Thyroid gland (tissue), 4 donors: Measurements from ENCODE around the gene BBS9. TPM values are rescaled to one million over a fixed set of nuclear protein-coding genes. Genes with fewer than 3 reads are reported as not detected.

Source experiments
- DNase-seq, 2 donors: peaks; one replicate each; pipeline ENCODE4 v3.0.0-alpha.2; 2019
- H3K27ac ChIP-seq, 3 donors: fragments of 200-600 bp; sonication (generic); 1 replicate in 2 of 3; 2 replicates in 1 of 3; pipeline ENCODE4 v1.5.1; 2016 to 2019; ENCODE audit warnings: mild to moderate bottlenecking in 1 of 3, moderate library complexity in 1 of 3
- H3K27me3 ChIP-seq: fragments of 200-600 bp; sonication (generic); one replicate; pipeline ENCODE4 v1.5.1; 2019
- H3K36me3 ChIP-seq, 2 donors: fragments of 200-600 bp; sonication (generic); one replicate each; pipeline ENCODE4 v1.5.1; 2016 to 2019
- H3K4me1 ChIP-seq, 2 donors: fragments of 200-600 bp; sonication (generic); one replicate each; pipeline ENCODE4 v1.5.1; 2017 to 2019
- H3K4me3 ChIP-seq, 3 donors: fragments of 200-600 bp; sonication (generic); replicated peaks in 1 of 3; 1 replicate in 2 of 3; 2 replicates in 1 of 3; pipeline ENCODE4 v1.5.1; 2016; ENCODE audit warnings: mild to moderate bottlenecking in 1 of 3
- H3K9me3 ChIP-seq: fragments of 200-600 bp; sonication (generic); one replicate; pipeline ENCODE4 v1.5.1; 2017
- CTCF ChIP-seq, 6 experiments: fragments of 200-600 bp in 3 of 6; fragments of 450-650 bp in 3 of 6; sonication (generic) in 3 of 6; IDR thresholded peaks; one replicate each; pipeline ENCODE4 v1.5.1; 2016 to 2019; ENCODE audit warnings: antibody characterized with exemption in 6 of 6, mild to moderate bottlenecking in 2 of 6, inconsistent platforms in 1 of 6, moderate library complexity in 1 of 6
- POLR2A ChIP-seq, 2 donors: fragments of 450-650 bp; IDR thresholded peaks; one replicate each; pipeline ENCODE4 v1.6.1; 2017; ENCODE audit warnings: antibody characterized with exemption in 2 of 2, mild to moderate bottlenecking in 2 of 2, moderate library complexity in 1 of 2
- WGBS, 2 donors: methylation state at CpG; one replicate each; pipeline ENCODE4 v1.1.5; 2017; 5-methylcytosine and 5-hydroxymethylcytosine counted together
- intact Hi-C: fragments of 100-400 bp; cut with DNase I; formaldehyde crosslinking; loops from one replicate; pipeline ENCODE4 v1.15.1; 2023
- total RNA-seq, 4 donors: library from RNA; depleted of rRNA; stranded (reverse); fragments of >200 nt; gene quantifications; one replicate each; pipeline ENCODE4 v1.2.3, GENCODE V29; 2016

BBS9 gene
- total RNA-seq, 4 donors from 2014 or later = 59.2 to 84.8 (median 73.1) TPM

GRCh38 chr7:33412331-33412730 lies 283.0 kb downstream of the BBS9 start:
- no peaks in the 10 kb centered on the region for H3K9me3 ChIP-seq
- intact Hi-C loops = no loop called here
- no peak overlapping the region for H3K27ac ChIP-seq
- TF ChIP-seq POLR2A (IDR thresholded peaks at IDR 0.05) (no peak), CTCF (IDR thresholded peaks at IDR 0.05) (no peak)
- no peaks in the 10 kb centered on the region for H3K36me3 ChIP-seq
- H3K27me3 ChIP-seq = no peaks in the 10 kb centered on the region
- no peak for DNase-seq
- no peaks in the 10 kb centered on the region for H3K4me1 ChIP-seq
- H3K4me3 ChIP-seq = no peak overlapping the region

GRCh38 chr7:33418251-33418701 lies 288.9 kb downstream of the BBS9 start:
- TF ChIP-seq POLR2A (IDR thresholded peaks at IDR 0.05) (no peak), CTCF (IDR thresholded peaks at IDR 0.05) (no peak)
- no peak overlapping the region for H3K27ac ChIP-seq
- H3K27me3 ChIP-seq = no peaks in the 10 kb centered on the region
- no peak overlapping the region for H3K4me3 ChIP-seq
- intact Hi-C loops = no loop called here
- H3K9me3 ChIP-seq = no peaks in the 10 kb centered on the region
- WGBS, 2 donors = 72 to 73% methylated on average over 6 of the region's 6 CpGs
- no peak for DNase-seq
- no peaks in the 10 kb centered on the region for H3K4me1 ChIP-seq
- no peaks in the 10 kb centered on the region for H3K36me3 ChIP-seq

GRCh38 chr7:33420311-33420940 lies 291.1 kb downstream of the BBS9 start:
- no peaks in the 10 kb centered on the region for H3K27me3 ChIP-seq
- no peak overlapping the region for H3K4me3 ChIP-seq
- no peaks in the 10 kb centered on the region for H3K9me3 ChIP-seq
- intact Hi-C loops = no loop called here
- DNase-seq = no peak
- H3K36me3 ChIP-seq = no peaks in the 10 kb centered on the region
- WGBS, 2 donors = 83 to 86% methylated on average over 6 of the region's 6 CpGs
- H3K27ac ChIP-seq = no peak overlapping the region
- TF ChIP-seq POLR2A (IDR thresholded peaks at IDR 0.05) = no peak
- no peak for TF ChIP-seq CTCF (IDR thresholded peaks at IDR 0.05)
- no peaks in the 10 kb centered on the region for H3K4me1 ChIP-seq

- intact Hi-C loops = no loop called here
- Histone ChIP-seq H3K27me3 (no peaks in the 10 kb centered on the region), H3K4me3 (no peak overlapping the region), H3K4me1 (no peaks in the 10 kb centered on the region), H3K36me3 (no peaks in the 10 kb centered on the region), H3K27ac (no peak overlapping the region), H3K9me3 (no peaks in the 10 kb centered on the region)
- WGBS, 2 donors = 39 to 61% methylated on average over 1 of the region's 1 CpG
- TF ChIP-seq CTCF (IDR thresholded peaks at IDR 0.05) = no peak
- TF ChIP-seq POLR2A (IDR thresholded peaks at IDR 0.05) = no peak
- DNase-seq = no peak
Observed at GRCh38 chr7:33421429-33421828, 292.1 kb downstream of the BBS9 start.

- TF ChIP-seq CTCF (IDR thresholded peaks at IDR 0.05) = no peak
- TF ChIP-seq POLR2A (IDR thresholded peaks at IDR 0.05) = no peak
- no peaks in the 10 kb centered on the region for H3K4me1 ChIP-seq
- DNase-seq = no peak
- no peaks in the 10 kb centered on the region for H3K27me3 ChIP-seq
- WGBS, 2 donors = 96% methylated on average over 2 of the region's 2 CpGs
- intact Hi-C loops = no loop called here
- H3K9me3 ChIP-seq = no peaks in the 10 kb centered on the region
- no peaks in the 10 kb centered on the region for H3K36me3 ChIP-seq
- H3K27ac ChIP-seq = no peak overlapping the region
- H3K4me3 ChIP-seq = no peak overlapping the region
Observed at GRCh38 chr7:33422141-33422540, 292.8 kb downstream of the BBS9 start.
